Measurements from ENCODE around the gene TM9SF4. TPM values are rescaled to one million over a fixed set of nuclear protein-coding genes. Genes with fewer than 3 reads are reported as not detected.

Gene TM9SF4
- total and polyA plus RNA-seq, 2 of the 8 experiments (the other 6 are each of a cell fraction or from before 2014, with no cell fraction given): 38.4 to 68.7 TPM

DNA sequence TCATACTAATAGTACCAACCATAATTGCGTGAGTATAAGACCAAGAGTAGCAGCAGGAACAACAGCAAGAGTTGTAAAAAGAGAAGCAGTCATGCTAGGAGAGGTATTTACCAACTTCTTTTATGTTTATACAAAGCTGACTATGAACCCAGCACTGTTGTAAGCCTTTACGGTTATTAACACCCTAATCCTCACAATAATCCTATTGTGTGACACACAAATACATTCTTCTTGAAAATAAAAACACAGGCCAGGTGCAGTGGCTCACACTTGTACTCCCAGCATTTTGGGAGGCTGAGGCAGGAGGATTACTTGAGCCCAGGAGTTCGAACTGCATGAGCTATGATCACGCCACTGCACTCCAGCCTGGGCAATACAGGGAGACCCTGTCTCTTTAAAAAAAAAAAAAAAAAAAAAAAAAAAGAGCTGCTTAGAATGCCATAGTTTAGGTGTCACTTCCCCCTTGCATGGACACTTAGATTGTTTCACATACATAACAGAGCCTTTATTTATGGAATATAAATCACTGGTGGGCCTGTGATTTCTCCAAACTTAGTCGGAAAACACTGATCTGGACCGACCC lies 37.3 kb upstream of the TM9SF4 start:
- POLR2A ChIA-PET (ENCODE audit: partially characterized antibody): no interaction called here
- CTCF ChIA-PET (ENCODE audit: partially characterized antibody): interaction anchor here (0.5 to 4.5 kb wide), 7 partner anchors 14 to 221 kb away, joined by 3 to 31 read pairs (median 4); no protein-coding TSS in a partner anchor
- H4K5ac ChIP-seq (ENCODE audit: insufficient read length, low read depth, low read length): no peak overlapping the region

More for the DNA sequence above, 37.3 kb upstream of the TM9SF4 start:
- Histone ChIP-seq H3K36me3 (ENCODE audit: control insufficient read depth in 2 of 4, insufficient read depth in 4 of 4, low read length in 3 of 4) (no peaks in the 10 kb centered on the region), H3K14ac (ENCODE audit: insufficient read length) (no peak overlapping the region), H3K4ac (replicated peaks; ENCODE audit: insufficient read length, low read depth, low read length) (no peak overlapping the region), H3K9me3 (ENCODE audit: insufficient read depth in 2 of 2, low read depth in 1 of 2, low read length in 1 of 2) (no peaks in the 10 kb centered on the region), H3K23ac (ENCODE audit: insufficient read length) (no peak overlapping the region), H2BK5ac (ENCODE audit: low read depth, low read length) (no peak overlapping the region), H4K20me1 (replicated peaks in 1 of 2; ENCODE audit: control insufficient read depth in 1 of 2, insufficient read depth in 2 of 2, low read length in 2 of 2) (no peaks in the 10 kb centered on the region), H2BK120ac (replicated peaks; ENCODE audit: low read depth, low read length) (no peak overlapping the region), H2AK5ac (ENCODE audit: low read depth, low read length) (no peak overlapping the region), H3K4me1 (replicated peaks in 1 of 4; ENCODE audit: control insufficient read depth in 3 of 4, insufficient read depth in 4 of 4, low read length in 3 of 4) (peaks cover 0 to 3% (median 0%) of the 10 kb centered on the region in 4 experiments; a peak in 2 of 7 replicates), H2AFZ (ENCODE audit: low read length) (no peak overlapping the region), H3K23me2 (ENCODE audit: low read depth, low read length) (no peaks in the 10 kb centered on the region), H4K8ac (ENCODE audit: extremely low read depth, insufficient read depth, low read length) (no peak overlapping the region), H2BK20ac (ENCODE audit: low read length) (no peak overlapping the region), H3K27me3 (replicated peaks in 1 of 4; ENCODE audit: control insufficient read depth in 3 of 4, extremely low read depth in 1 of 4, insufficient read depth in 3 of 4, low read length in 3 of 4) (no peaks in the 10 kb centered on the region), H3K27ac (ENCODE audit: low read depth, low read length) (no peak overlapping the region), H3K79me2 (ENCODE audit: control insufficient read depth in 1 of 2, insufficient read depth in 2 of 2, low read length in 2 of 2) (no peaks in the 10 kb centered on the region), H3K9ac (replicated peaks in 1 of 4; ENCODE audit: extremely low read depth in 1 of 4, low read depth in 3 of 4, low read length in 3 of 4) (no peak overlapping the region), H2BK15ac (ENCODE audit: low read length) (no peak overlapping the region), H3K4me3 (ENCODE audit: extremely low read depth in 1 of 4, insufficient read depth in 2 of 4, low read depth in 3 of 4, low read length in 4 of 4) (no peak overlapping the region), H3K79me1 (ENCODE audit: low read depth, low read length) (no peaks in the 10 kb centered on the region), H2BK12ac (ENCODE audit: low read depth, low read length) (no peak overlapping the region), H4K91ac (replicated peaks; ENCODE audit: insufficient read length, low read length) (no peak overlapping the region), H3K18ac (ENCODE audit: extremely low read depth, low read length) (no peak overlapping the region), H3K4me2 (ENCODE audit: insufficient read depth in 1 of 2, low read depth in 2 of 2, low read length in 2 of 2) (no peak overlapping the region), H3K56ac (replicated peaks; ENCODE audit: insufficient read length, low read depth, low read length) (no peak overlapping the region)
- TF ChIP-seq, protein P1, sequence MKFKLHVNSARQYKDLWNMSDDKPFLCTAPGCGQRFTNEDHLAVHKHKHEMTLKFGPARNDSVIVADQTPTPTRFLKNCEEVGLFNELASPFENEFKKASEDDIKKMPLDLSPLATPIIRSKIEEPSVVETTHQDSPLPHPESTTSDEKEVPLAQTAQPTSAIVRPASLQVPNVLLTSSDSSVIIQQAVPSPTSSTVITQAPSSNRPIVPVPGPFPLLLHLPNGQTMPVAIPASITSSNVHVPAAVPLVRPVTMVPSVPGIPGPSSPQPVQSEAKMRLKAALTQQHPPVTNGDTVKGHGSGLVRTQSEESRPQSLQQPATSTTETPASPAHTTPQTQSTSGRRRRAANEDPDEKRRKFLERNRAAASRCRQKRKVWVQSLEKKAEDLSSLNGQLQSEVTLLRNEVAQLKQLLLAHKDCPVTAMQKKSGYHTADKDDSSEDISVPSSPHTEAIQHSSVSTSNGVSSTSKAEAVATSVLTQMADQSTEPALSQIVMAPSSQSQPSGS (IDR thresholded peaks at IDR 0.05; ENCODE audit: low read length): no peak
- 80% methylated on average over 6 of the region's 6 CpGs; no CpG with 5 or more reads in 1 of the 2 experiments for WGBS, 2 experiments (ENCODE audit: extremely low coverage in 1 of 2, insufficient coverage in 1 of 2, insufficient read length in 1 of 2, insufficient replicate concordance in 2 of 2, low coverage in 1 of 2, low lambda C conversion rate in 2 of 2, missing lambda C conversion rate in 1 of 2)
- FAIRE-seq: no peak
- no peak for DNase-seq (ENCODE audit: low read depth in 1 of 2, low spot score in 2 of 2)

Data from H1 (cell line).